Measurements from ENCODE around the gene HS6ST1. TPM values are rescaled to one million over a fixed set of nuclear protein-coding genes. Genes with fewer than 3 reads are reported as not detected.
A peak's percentile ranks its signal among the peaks of the same experiment; 100 is the strongest.

HS6ST1 gene
- total RNA-seq, 1 experiment from 2014 or later: 102 TPM

GRCh38 chr2:128312411-128312810 is 6.3 kb downstream of the HS6ST1 start:
- no peak overlapping the region for H3K4me3 ChIP-seq (ENCODE audit: insufficient read depth, low read depth, low read length)
- no peaks in the 10 kb centered on the region for H3K27me3 ChIP-seq (ENCODE audit: control insufficient read depth, insufficient read depth, low read length)
- H3K36me3 ChIP-seq (replicated peaks; ENCODE audit: control insufficient read depth, insufficient read depth, low read length): peaks cover 2% of the 10 kb centered on the region
- DNase-seq: peak; percentile 15

GRCh38 chr2:128311755-128312341 is 6.8 kb downstream of the HS6ST1 start:
- DNase-seq: peak; percentile 48
- no peaks in the 10 kb centered on the region for H3K27me3 ChIP-seq (ENCODE audit: control insufficient read depth, insufficient read depth, low read length)
- H3K36me3 ChIP-seq (replicated peaks; ENCODE audit: control insufficient read depth, insufficient read depth, low read length): peaks cover 2% of the 10 kb centered on the region
- no peak overlapping the region for H3K4me3 ChIP-seq (ENCODE audit: insufficient read depth, low read depth, low read length)

- no peaks in the 10 kb centered on the region for H3K27me3 ChIP-seq (ENCODE audit: control insufficient read depth, insufficient read depth, low read length)
- peak; percentile 32 for DNase-seq
- no peak overlapping the region for H3K4me3 ChIP-seq (ENCODE audit: insufficient read depth, low read depth, low read length)
- H3K36me3 ChIP-seq (replicated peaks; ENCODE audit: control insufficient read depth, insufficient read depth, low read length): peaks cover 2% of the 10 kb centered on the region
Measured at GRCh38 chr2:128311216-128311754, 7.4 kb downstream of the HS6ST1 start.

GRCh38 chr2:128310761-128311160 is 7.9 kb downstream of the HS6ST1 start:
- DNase-seq: peak; percentile 39
- H3K4me3 ChIP-seq (ENCODE audit: insufficient read depth, low read depth, low read length): no peak overlapping the region
- H3K36me3 ChIP-seq (replicated peaks; ENCODE audit: control insufficient read depth, insufficient read depth, low read length): peaks cover 2% of the 10 kb centered on the region
- H3K27me3 ChIP-seq (ENCODE audit: control insufficient read depth, insufficient read depth, low read length): no peaks in the 10 kb centered on the region

- H3K36me3 ChIP-seq (replicated peaks; ENCODE audit: control insufficient read depth, insufficient read depth, low read length): peaks cover 2% of the 10 kb centered on the region; the same call in 1 of the 2 replicates
- peak; percentile 47 for DNase-seq
- no peak overlapping the region for H3K4me3 ChIP-seq (ENCODE audit: insufficient read depth, low read depth, low read length)
- no peaks in the 10 kb centered on the region for H3K27me3 ChIP-seq (ENCODE audit: control insufficient read depth, insufficient read depth, low read length)
Measured at GRCh38 chr2:128310094-128310716, 8.5 kb downstream of the HS6ST1 start.

- Histone ChIP-seq H3K27me3 (ENCODE audit: control insufficient read depth, insufficient read depth, low read length) (no peaks in the 10 kb centered on the region), H3K4me3 (ENCODE audit: insufficient read depth, low read depth, low read length) (no peak overlapping the region), H3K36me3 (replicated peaks; ENCODE audit: control insufficient read depth, insufficient read depth, low read length) (peaks cover 2% of the 10 kb centered on the region; the same call in 1 of the 2 replicates)
- DNase-seq: peak; percentile 54
Measured at GRCh38 chr2:128309280-128310093, 9.2 kb downstream of the HS6ST1 start.

- no peak overlapping the region for H3K4me3 ChIP-seq (ENCODE audit: insufficient read depth, low read depth, low read length)
- H3K27me3 ChIP-seq (ENCODE audit: control insufficient read depth, insufficient read depth, low read length): no peaks in the 10 kb centered on the region
- DNase-seq: no peak
- H3K36me3 ChIP-seq (replicated peaks; ENCODE audit: control insufficient read depth, insufficient read depth, low read length): no peaks in the 10 kb centered on the region; the same call in 1 of the 2 replicates
Measured at GRCh38 chr2:128308889-128309279, 9.8 kb downstream of the HS6ST1 start.

- no peak overlapping the region for H3K4me3 ChIP-seq (ENCODE audit: insufficient read depth, low read depth, low read length)
- no peaks in the 10 kb centered on the region; the same call in 1 of the 2 replicates for H3K36me3 ChIP-seq (replicated peaks; ENCODE audit: control insufficient read depth, insufficient read depth, low read length)
- H3K27me3 ChIP-seq (ENCODE audit: control insufficient read depth, insufficient read depth, low read length): no peaks in the 10 kb centered on the region
- DNase-seq: no peak
Measured at GRCh38 chr2:128308284-128308731, 10.4 kb downstream of the HS6ST1 start.

GRCh38 chr2:128307595-128307994 is 11.1 kb downstream of the HS6ST1 start:
- no peak for DNase-seq
- Histone ChIP-seq H3K36me3 (replicated peaks; ENCODE audit: control insufficient read depth, insufficient read depth, low read length) (no peaks in the 10 kb centered on the region; the same call in 1 of the 2 replicates), H3K27me3 (ENCODE audit: control insufficient read depth, insufficient read depth, low read length) (no peaks in the 10 kb centered on the region), H3K4me3 (ENCODE audit: insufficient read depth, low read depth, low read length) (no peak overlapping the region)

- Histone ChIP-seq H3K36me3 (replicated peaks; ENCODE audit: control insufficient read depth, insufficient read depth, low read length) (no peaks in the 10 kb centered on the region; the same call in 1 of the 2 replicates), H3K27me3 (ENCODE audit: control insufficient read depth, insufficient read depth, low read length) (no peaks in the 10 kb centered on the region), H3K4me3 (ENCODE audit: insufficient read depth, low read depth, low read length) (no peak overlapping the region)
- no peak for DNase-seq
Measured at GRCh38 chr2:128306931-128307460, 11.7 kb downstream of the HS6ST1 start.

GRCh38 chr2:128306081-128306930 is 12.4 kb downstream of the HS6ST1 start:
- H3K36me3 ChIP-seq (replicated peaks; ENCODE audit: control insufficient read depth, insufficient read depth, low read length): no peaks in the 10 kb centered on the region; the same call in 1 of the 2 replicates
- H3K27me3 ChIP-seq (ENCODE audit: control insufficient read depth, insufficient read depth, low read length): no peaks in the 10 kb centered on the region
- DNase-seq: peak; percentile 91
- H3K4me3 ChIP-seq (ENCODE audit: insufficient read depth, low read depth, low read length): no peak overlapping the region

GRCh38 chr2:128305555-128306080 is 13.1 kb downstream of the HS6ST1 start:
- H3K4me3 ChIP-seq (ENCODE audit: insufficient read depth, low read depth, low read length): no peak overlapping the region
- H3K36me3 ChIP-seq (replicated peaks; ENCODE audit: control insufficient read depth, insufficient read depth, low read length): no peaks in the 10 kb centered on the region; the same call in 1 of the 2 replicates
- no peaks in the 10 kb centered on the region for H3K27me3 ChIP-seq (ENCODE audit: control insufficient read depth, insufficient read depth, low read length)
- DNase-seq: no peak

GRCh38 chr2:128304715-128305554 is 13.7 kb downstream of the HS6ST1 start:
- no peak overlapping the region for H3K4me3 ChIP-seq (ENCODE audit: insufficient read depth, low read depth, low read length)
- H3K27me3 ChIP-seq (ENCODE audit: control insufficient read depth, insufficient read depth, low read length): no peaks in the 10 kb centered on the region
- DNase-seq: peak; percentile 86
- no peaks in the 10 kb centered on the region; the same call in 1 of the 2 replicates for H3K36me3 ChIP-seq (replicated peaks; ENCODE audit: control insufficient read depth, insufficient read depth, low read length)

Data from H7 (cell line).